GM12874 (cell line): ENCODE data around the gene LRRN1.

ENCODE experiments used
- TF ChIP-seq, protein P1 (sequence below): IDR thresholded peaks from 2 replicates; pipeline ENCODE4 v1.5.1; 2011; ENCODE audit warnings: low read depth, mild to moderate bottlenecking, control low read depth, low read length, moderate library complexity; ENCODE audit not compliant: insufficient read depth

The LRRN1 gene

DNA sequence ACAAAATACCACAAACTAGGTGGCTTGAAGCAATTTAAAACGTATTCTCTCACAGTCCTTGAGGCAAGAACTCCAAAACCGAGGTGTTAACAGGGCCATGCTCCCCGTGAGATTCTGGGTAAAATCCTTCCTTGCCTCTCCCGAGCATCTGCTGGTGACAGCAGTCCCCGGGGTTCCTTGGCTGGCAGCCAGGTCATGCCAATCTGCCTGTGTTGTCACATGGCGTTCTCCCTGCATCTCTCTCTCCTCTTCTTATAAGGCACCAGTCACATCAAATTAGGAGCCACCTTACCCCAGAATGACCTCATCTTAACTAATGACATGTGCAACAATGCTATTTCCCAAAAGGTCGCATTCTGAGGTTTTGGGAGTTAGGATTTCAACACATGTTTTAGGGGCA lies 26.3 kb upstream of the LRRN1 start:
- TF ChIP-seq, protein P1, sequence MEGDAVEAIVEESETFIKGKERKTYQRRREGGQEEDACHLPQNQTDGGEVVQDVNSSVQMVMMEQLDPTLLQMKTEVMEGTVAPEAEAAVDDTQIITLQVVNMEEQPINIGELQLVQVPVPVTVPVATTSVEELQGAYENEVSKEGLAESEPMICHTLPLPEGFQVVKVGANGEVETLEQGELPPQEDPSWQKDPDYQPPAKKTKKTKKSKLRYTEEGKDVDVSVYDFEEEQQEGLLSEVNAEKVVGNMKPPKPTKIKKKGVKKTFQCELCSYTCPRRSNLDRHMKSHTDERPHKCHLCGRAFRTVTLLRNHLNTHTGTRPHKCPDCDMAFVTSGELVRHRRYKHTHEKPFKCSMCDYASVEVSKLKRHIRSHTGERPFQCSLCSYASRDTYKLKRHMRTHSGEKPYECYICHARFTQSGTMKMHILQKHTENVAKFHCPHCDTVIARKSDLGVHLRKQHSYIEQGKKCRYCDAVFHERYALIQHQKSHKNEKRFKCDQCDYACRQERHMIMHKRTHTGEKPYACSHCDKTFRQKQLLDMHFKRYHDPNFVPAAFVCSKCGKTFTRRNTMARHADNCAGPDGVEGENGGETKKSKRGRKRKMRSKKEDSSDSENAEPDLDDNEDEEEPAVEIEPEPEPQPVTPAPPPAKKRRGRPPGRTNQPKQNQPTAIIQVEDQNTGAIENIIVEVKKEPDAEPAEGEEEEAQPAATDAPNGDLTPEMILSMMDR, result no peak

DNA sequence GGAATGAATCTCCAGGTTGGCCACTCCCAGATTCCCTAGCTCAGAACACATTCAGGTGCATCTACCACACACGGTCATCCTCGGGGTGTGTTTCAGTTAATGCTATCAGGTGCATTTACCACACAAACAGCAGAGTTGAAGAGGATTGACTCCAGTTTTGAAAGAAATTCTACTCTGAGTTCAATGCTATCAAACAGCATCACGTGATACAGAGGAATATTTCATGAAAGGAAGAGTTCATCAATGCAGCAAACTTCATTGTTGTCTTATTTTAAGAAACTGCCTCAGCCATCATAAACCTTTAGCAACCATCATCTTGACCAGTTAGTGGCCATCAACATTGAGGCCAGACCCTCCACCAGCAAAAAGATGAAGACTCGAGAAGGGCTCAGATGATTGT lies 22.6 kb upstream of the LRRN1 start:
- TF ChIP-seq, protein P1, result no peak

DNA sequence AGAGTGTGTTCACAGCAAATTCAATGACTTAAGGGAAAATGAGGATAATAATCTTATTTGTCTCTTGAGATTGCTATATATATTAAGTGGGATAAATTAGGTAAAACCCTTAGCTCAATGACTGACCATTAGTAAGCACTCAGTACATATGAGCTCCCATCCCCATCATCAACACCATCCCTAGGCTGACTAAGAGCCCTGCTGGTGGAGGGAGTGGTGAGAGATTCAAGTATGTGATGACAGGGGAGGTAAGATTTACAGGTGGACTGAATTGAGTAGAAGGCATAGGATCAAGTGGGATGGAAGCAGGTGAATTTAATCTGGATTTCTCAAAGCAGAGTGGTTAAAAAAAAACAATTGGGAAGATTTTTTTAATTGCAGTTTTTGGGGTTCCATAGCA lies 21.0 kb upstream of the LRRN1 start:
- TF ChIP-seq, protein P1, result no peak

DNA sequence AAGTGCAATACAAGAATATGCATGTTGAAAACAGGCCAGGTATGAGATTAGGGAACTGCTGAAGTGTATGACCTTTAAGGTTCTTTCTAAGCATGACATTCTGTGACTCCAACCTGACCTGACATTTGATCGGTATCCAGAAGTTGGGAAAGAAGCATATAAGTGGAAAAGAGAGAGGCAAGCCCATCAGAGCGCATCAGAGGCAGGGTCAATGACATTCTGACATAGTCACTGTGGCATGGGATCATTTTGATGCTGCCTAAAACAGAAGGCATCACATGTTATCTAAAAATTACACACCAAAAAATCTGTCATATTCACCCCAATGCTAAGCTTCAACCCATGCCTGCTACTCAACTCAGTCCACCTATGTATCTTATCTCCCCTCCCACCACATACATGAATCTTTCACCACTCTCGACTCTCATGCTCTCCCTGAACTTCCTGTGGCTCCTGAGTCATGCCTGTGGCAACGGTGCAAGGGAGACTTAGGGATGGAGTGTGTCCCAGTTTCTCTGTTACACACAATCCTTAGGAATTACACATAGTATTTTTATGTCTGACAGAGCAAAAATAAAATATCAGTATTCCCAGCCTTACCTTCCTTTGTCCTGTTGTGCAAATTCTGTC lies 20.5 kb upstream of the LRRN1 start:
- TF ChIP-seq, protein P1, result no peak

DNA sequence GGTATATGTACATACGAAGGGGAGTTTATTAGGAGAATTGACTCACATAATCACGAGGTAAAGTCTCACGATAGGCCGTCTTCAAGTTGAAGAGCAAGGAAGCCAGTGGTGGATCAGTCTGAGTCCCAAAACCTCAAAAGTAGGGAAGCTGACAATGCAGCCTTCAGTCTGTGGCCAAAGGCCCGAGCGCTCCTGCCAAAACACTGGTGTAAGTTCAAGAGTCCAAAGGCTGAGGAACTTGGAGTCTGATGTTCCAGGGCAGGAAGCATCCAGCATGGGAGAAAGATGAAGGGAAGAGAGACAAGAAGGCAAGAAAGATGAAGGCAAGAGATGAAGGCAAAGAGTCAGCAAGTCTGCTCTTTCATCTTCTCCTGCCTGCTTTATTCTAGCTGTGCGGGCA lies 16.8 kb upstream of the LRRN1 start:
- TF ChIP-seq, protein P1, result no peak

DNA sequence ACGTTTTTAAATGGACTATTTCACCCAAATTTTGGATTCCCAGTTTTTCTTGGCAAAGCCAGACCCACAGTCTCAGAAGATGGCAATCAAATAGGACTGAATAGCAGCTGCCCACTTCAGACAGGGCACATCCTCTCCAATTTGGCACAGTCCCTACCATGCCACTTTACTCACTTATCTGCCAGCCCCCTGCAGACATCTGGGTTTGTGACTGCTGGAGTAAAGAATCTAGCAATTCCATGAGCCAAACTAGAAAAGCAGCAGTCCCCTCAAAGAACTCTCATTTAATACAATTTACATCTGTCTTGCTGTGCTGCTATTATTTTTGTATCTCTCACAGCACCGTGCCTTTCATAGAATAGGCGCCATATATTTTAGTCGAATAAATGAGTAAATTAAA lies 16.0 kb upstream of the LRRN1 start:
- TF ChIP-seq, protein P1, result no peak

DNA sequence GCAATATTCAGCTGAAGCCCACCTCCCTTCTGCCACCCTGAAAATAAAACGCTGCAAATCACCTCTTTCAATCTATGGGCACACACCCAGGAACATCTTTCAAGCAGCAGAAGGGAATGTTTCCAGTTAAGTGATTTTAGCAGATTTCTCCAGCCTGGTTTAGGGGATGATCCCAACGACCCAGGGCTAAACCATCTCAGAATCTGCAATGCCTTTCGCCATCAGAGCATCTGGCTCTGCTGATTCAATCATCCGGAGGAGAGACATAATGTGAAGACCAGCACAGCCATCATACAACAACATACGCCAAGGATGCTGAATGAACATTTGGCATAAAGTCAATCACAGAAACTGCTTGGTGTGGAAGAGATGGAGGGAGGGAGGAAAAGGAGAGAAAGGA lies 15.5 kb upstream of the LRRN1 start:
- TF ChIP-seq, protein P1, result no peak
